Measurements from ENCODE around the gene PDE6H. TPM values are rescaled to one million over a fixed set of nuclear protein-coding genes. Genes with fewer than 3 reads are reported as not detected.

PDE6H gene
- total and polyA plus RNA-seq, 10 of the 15 experiments (the other 5 are each of a cell fraction or from before 2014, with no cell fraction given) = 0.16 TPM; not detected in 9

GRCh38 chr12:14951851-14952250 lies 21.0 kb upstream of the PDE6H start:
- ChIA-PET CTCF (interaction anchor here (0.9 to 1.8 kb wide), 4 partner anchors 8 to 583 kb away, joined by 3 to 8 read pairs (median 4); a partner anchor contains a TSS), RAD21 (ENCODE audit: unreplicated experiment) (interaction anchor here (0.7 to 4.2 kb wide), 5 partner anchors 9 to 1881 kb away, joined by 3 to 25 read pairs (median 4); partner anchors contain the start of gene ARHGDIB), SMC1A (ENCODE audit: uncharacterized antibody, unreplicated experiment) (interaction anchor here (1.0 to 1.5 kb wide), 2 partner anchors 105 to 150 kb away, joined by 3 read pairs; no protein-coding TSS in a partner anchor), POLR2A (interaction anchor here (0.6 to 2.3 kb wide), 6 partner anchors 10 to 332 kb away, joined by 3 to 11 read pairs (median 6); partner anchors contain the start of genes ARHGDIB, C12orf60 and WBP11)
- peaks cover 8 to 24% of the 10 kb centered on the region in 2 experiments for H3K36me3 ChIP-seq (ENCODE audit: control insufficient read depth in 2 of 2, insufficient read depth in 2 of 2, low read length in 1 of 2)
- TF ChIP-seq RUNX3 (IDR thresholded peaks at IDR 0.05; ENCODE audit: low read length) = peak; percentile 10; the same call in 1 of the 2 replicates
- TF ChIP-seq SUZ12 (IDR thresholded peaks at IDR 0.05; ENCODE audit: unreplicated experiment) = no peak
- TF ChIP-seq CBFB (IDR thresholded peaks at IDR 0.05; ENCODE audit: low read depth) = no peak
- 0 out of 2 replicates have a peak, but pooled peaks have one; percentile 0 for TF ChIP-seq ATF2 (IDR thresholded peaks at IDR 0.05; ENCODE audit: low read length)
- TF ChIP-seq JUNB (IDR thresholded peaks at IDR 0.05) = 0 out of 2 replicates have a peak, but pooled peaks have one; percentile 16
- BruUV-seq (replicated peaks) = no TSS peak
- H3K4me1 ChIP-seq (ENCODE audit: control insufficient read depth, insufficient read depth, low read length) = peaks cover 57% of the 10 kb centered on the region
- peaks cover 99% of the 10 kb centered on the region for H3K79me2 ChIP-seq (ENCODE audit: control insufficient read depth, insufficient read depth, low read length)
- H3K27ac ChIP-seq (ENCODE audit: control insufficient read depth, insufficient read depth) = peak overlapping the region; percentile 100
- H4K20me1 ChIP-seq (ENCODE audit: control insufficient read depth, insufficient read depth) = no peaks in the 10 kb centered on the region
- H3K4me2 ChIP-seq (ENCODE audit: control insufficient read depth, insufficient read depth) = peak overlapping the region; percentile 85
- no peaks in the 10 kb centered on the region for H3K9me3 ChIP-seq (replicated peaks; ENCODE audit: control insufficient read depth, insufficient read depth, low read length)
- intact Hi-C loops (cut with micrococcal nuclease; ENCODE audit: unreplicated experiment) = loop anchor here (5.0 to 10.0 kb wide), 4 partner anchors 35 to 833 kb away; partner anchors contain the start of gene EPS8
- peak overlapping the region; percentile 51 for H3K9ac ChIP-seq (ENCODE audit: control insufficient read depth, insufficient read depth, low read length)
- WGBS (ENCODE audit: insufficient coverage, insufficient replicate concordance, low lambda C conversion rate, missing lambda C conversion rate) = 0% methylated on average over 1 of the region's 1 CpG
- H2AFZ ChIP-seq (ENCODE audit: control insufficient read depth, low read depth, low read length) = no peak overlapping the region
- H3K27me3 ChIP-seq (replicated peaks in 1 of 2; ENCODE audit: control insufficient read depth in 2 of 2, insufficient read depth in 2 of 2, low read length in 1 of 2) = no peaks in the 10 kb centered on the region
- ATAC-seq (no peak), FAIRE-seq (no peak), DNase-seq (ENCODE audit: low read depth, low spot score) (no peak)
- peak overlapping the region; percentile 47; the same call in 1 of the 2 replicates for H3K4me3 ChIP-seq
- in situ Hi-C loops (cut with MboI) = loop anchor here (10.0 to 25.0 kb wide), 3 partner anchors 177 to 565 kb away; a partner anchor contains a TSS
